ENCODE data around the gene RPS2. TPM values are rescaled to one million over a fixed set of nuclear protein-coding genes. Genes with fewer than 3 reads are reported as not detected.

The RPS2 gene
- total and polyA plus RNA-seq, 12 donors = 691 to 3,593 (median 903) TPM

GRCh38 chr16:1917056-1917664 is 47.5 kb downstream of the RPS2 start:
- no peak for ATAC-seq
- Histone ChIP-seq H3K27me3 (peaks cover 14 to 95% (median 86%) of the 10 kb centered on the region in 7 donors), H3K4me3 (no peak overlapping the region), H3K9me3 (no peaks in the 10 kb centered on the region), H3K27ac (no peak overlapping the region), H3K36me3 (no peaks in the 10 kb centered on the region), H3K4me1 (peaks cover 0 to 7% (median 0%) of the 10 kb centered on the region in 9 donors)
- intact Hi-C loops (cut with DNase I) = no loop called here
- DNase-seq = no peak
- TF ChIP-seq CTCF (IDR thresholded peaks at IDR 0.05) = no peak
- WGBS, 2 donors = 6 to 7% methylated on average over 22 of the region's 22 CpGs

DNA sequence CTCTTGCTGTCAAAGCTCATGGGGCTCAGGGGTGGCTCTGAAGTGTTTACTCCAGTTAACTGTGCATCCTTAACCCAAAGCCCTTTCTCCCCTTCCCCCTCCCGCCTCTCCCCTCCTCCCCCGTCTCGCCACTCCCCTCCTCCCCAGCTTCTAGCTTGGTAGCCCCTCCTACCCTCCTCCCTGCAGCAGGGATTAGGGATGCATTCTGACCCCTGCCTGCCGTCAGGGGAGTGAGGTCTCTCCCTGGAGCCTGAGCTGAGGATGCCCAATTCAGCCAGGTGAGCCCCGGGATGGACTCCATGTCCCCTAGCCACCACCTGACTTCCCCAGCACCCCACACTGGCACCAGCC is 48.0 kb downstream of the RPS2 start:
- intact Hi-C loops (cut with DNase I) = no loop called here
- no peak overlapping the region for H3K4me3 ChIP-seq
- ATAC-seq = no peak
- H3K4me1 ChIP-seq = peaks cover 0 to 7% (median 0%) of the 10 kb centered on the region in 9 donors
- peaks cover 14 to 91% (median 81%) of the 10 kb centered on the region in 7 donors for H3K27me3 ChIP-seq
- no peak for TF ChIP-seq CTCF (IDR thresholded peaks at IDR 0.05)
- no peaks in the 10 kb centered on the region for H3K36me3 ChIP-seq
- DNase-seq = no peak
- no peaks in the 10 kb centered on the region for H3K9me3 ChIP-seq
- WGBS, 2 donors = 6% methylated on average over 5 of the region's 5 CpGs
- no peak overlapping the region for H3K27ac ChIP-seq

DNA sequence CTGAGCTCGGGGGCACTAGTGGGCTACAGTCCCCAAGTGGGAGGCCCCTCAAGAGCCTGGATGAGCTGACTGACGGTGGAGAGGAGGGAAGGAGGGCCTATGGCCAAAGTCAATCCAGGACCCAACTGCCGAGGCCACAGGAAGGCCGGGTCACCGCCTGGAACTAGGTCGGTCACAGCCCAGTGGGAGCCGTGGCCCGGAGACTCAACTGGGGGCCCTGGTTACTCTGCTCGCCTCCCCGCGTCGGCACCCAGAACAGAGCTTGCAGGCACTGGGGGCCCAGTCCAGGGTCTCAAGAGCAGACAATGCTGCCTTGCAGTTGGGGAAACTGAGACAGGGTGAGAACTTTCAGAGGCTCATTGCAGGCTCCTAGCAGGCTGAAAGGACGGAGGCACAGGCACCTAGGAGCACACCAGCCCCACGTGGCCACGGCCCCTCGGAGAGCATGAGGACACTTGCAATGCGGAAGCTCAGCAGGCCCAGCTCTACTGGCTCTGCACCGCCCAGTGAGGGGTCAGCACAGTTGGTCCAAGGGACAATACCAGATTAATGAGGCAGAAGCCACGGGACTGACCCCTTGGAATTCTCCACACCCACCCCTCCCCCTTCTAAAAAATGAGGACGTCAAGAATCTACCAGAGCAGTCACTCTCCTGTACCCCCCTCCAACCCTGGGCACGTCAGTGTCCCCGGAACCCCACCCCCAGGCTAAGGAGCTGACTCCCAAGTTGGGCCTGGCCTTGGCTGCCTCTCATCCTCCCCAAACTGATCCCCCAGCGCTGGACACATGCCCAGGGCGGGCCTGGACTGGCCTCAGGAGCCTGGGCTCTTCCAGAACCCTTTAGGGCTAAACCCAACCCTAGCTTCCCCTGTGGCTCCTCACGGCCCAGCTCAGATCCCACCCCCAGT is 48.6 kb downstream of the RPS2 start:
- intact Hi-C loops (cut with DNase I) = no loop called here
- peaks cover 0 to 7% (median 0%) of the 10 kb centered on the region in 9 donors for H3K4me1 ChIP-seq
- no peak for TF ChIP-seq CTCF (IDR thresholded peaks at IDR 0.05)
- no peaks in the 10 kb centered on the region for H3K9me3 ChIP-seq
- H3K36me3 ChIP-seq = no peaks in the 10 kb centered on the region
- H3K4me3 ChIP-seq = no peak overlapping the region
- ATAC-seq = no peak
- peaks cover 13 to 88% (median 74%) of the 10 kb centered on the region in 7 donors for H3K27me3 ChIP-seq
- DNase-seq = no peak
- no peak overlapping the region for H3K27ac ChIP-seq
- 61 to 62% methylated on average over 25 of the region's 25 CpGs for WGBS, 2 donors

GRCh38 chr16:1914988-1915387 is 49.6 kb downstream of the RPS2 start:
- no peaks in the 10 kb centered on the region for H3K36me3 ChIP-seq
- ATAC-seq (no peak), DNase-seq (no peak)
- no peaks in the 10 kb centered on the region for H3K9me3 ChIP-seq
- intact Hi-C loops (cut with DNase I) = no loop called here
- 44% methylated on average over 8 of the region's 8 CpGs for WGBS, 2 donors
- no peak overlapping the region for H3K27ac ChIP-seq
- no peak overlapping the region for H3K4me3 ChIP-seq
- peaks cover 0 to 7% (median 0%) of the 10 kb centered on the region in 9 donors for H3K4me1 ChIP-seq
- no peak for TF ChIP-seq CTCF (IDR thresholded peaks at IDR 0.05)
- peaks cover 11 to 85% (median 67%) of the 10 kb centered on the region in 7 donors for H3K27me3 ChIP-seq

Measured in heart right ventricle (tissue), 16 donors.